Heart left ventricle (tissue), 16 donors: ENCODE results near the gene ASAP2. TPM values are rescaled to one million over a fixed set of nuclear protein-coding genes. Genes with fewer than 3 reads are reported as not detected.
A peak's percentile ranks its signal among the peaks of the same experiment; 100 is the strongest.

Experiments
- ATAC-seq, 4 donors: fragments of 200-7000 bp; cut with Tn5 transposase; one replicate each; pipeline ENCODE4 v1.9.1; 2020 to 2022; ENCODE audit warnings: moderate library complexity in 4 of 4, mild to moderate bottlenecking in 3 of 4, moderate number of reproducible peaks in 1 of 4
- DNase-seq, 5 donors: peaks; one replicate each; pipeline ENCODE4 v3.0.0-alpha.2; 2020
- H3K27ac ChIP-seq, 12 donors: fragments of 200-600 bp; sonication (generic) in 4 of 12; one replicate each; pipeline versions ENCODE4 v1.5.0 to v1.8.0; 2016 to 2022; ENCODE audit warnings: mild to moderate bottlenecking in 2 of 12
- H3K27me3 ChIP-seq, 9 donors: fragments of 200-600 bp; sonication (generic) in 2 of 9; one replicate each; pipeline versions ENCODE4 v1.5.1 to v1.8.0; 2016 to 2022; ENCODE audit warnings: mild to moderate bottlenecking in 3 of 9
- H3K36me3 ChIP-seq, 9 donors: fragments of 200-600 bp; sonication (generic) in 2 of 9; one replicate each; pipeline versions ENCODE4 v1.5.0 to v1.8.0; 2018 to 2022; ENCODE audit warnings: mild to moderate bottlenecking in 2 of 9
- H3K4me1 ChIP-seq, 12 donors: fragments of 200-600 bp; sonication (generic) in 4 of 12; one replicate each; pipeline versions ENCODE4 v1.5.0 to v1.8.0; 2016 to 2022; ENCODE audit warnings: mild to moderate bottlenecking in 3 of 12
- H3K4me3 ChIP-seq, 12 donors: fragments of 200-600 bp; sonication (generic) in 4 of 12; one replicate each; pipeline versions ENCODE4 v1.5.0 to v1.8.0; 2017 to 2022; ENCODE audit warnings: mild to moderate bottlenecking in 9 of 12, moderate library complexity in 4 of 12
- H3K9me3 ChIP-seq, 12 donors: fragments of 200-600 bp; sonication (generic) in 4 of 12; one replicate each; pipeline versions ENCODE4 v1.5.0 to v1.8.0; 2016 to 2022; ENCODE audit warnings: mild to moderate bottlenecking in 1 of 12
- POLR2A ChIP-seq, 2 donors: fragments of 450-650 bp; IDR thresholded peaks; one replicate each; pipeline ENCODE4 v1.6.1; 2017; ENCODE audit warnings: antibody characterized with exemption in 2 of 2, mild to moderate bottlenecking in 2 of 2, moderate library complexity in 2 of 2
- WGBS, 4 donors: extraction: QIAGEN DNeasy Blood & Tissue Kit in 2 of 4; methylation state at CpG; one replicate each; pipeline versions ENCODE4 v1.1.5 to v1.1.7; 2013 to 2018; 5-methylcytosine and 5-hydroxymethylcytosine counted together
- intact Hi-C, 10 donors: fragments of 100-400 bp; cut with DNase I; formaldehyde crosslinking; loops; one replicate each; pipeline versions ENCODE4 v1.11.1 to v1.14.2; 2022
- polyA plus RNA-seq, 2 donors: library from polyadenylated mRNA; stranded (reverse); fragments of 200-250 nt; gene quantifications; one replicate each; pipeline ENCODE4 v1.2.3, GENCODE V29; 2013
- total RNA-seq, 9 donors: library from RNA; depleted of rRNA in 2 of 9; stranded (reverse); fragments of >200 nt in 2 of 9; fragmentation: NEBNext Ultra II Directional in 3 of 9; extraction: Animal tissue kit (Norgen Biotek cat#: 25700) in 3 of 9; gene quantifications; one replicate each; pipeline versions ENCODE4 v1.1.0 to v1.2.4, GENCODE V29; 2016 to 2023
- TF ChIP-seq, protein P1 (sequence below), 12 donors: fragments of 200-600 bp; sonication (generic) in 4 of 12; IDR thresholded peaks; one replicate each; pipeline versions ENCODE4 v1.5.0 to v1.8.0; 2018 to 2022; ENCODE audit warnings: antibody characterized with exemption in 12 of 12, mild to moderate bottlenecking in 5 of 12
- donor health status: ischemic (EF 13 %, LVEDD 7.1; RV severe dilation, severe dysfunction).
- donor health status: healthy with polysubstance abuse.
- donor health status: DM: no; HTN: yes; CAD: no.
- donor health status: DM: no; HTN: no; CAD: no.
- donor health status: ischemic (EF 25% LVEDD 6.9; RV normal size, moderate dysfunction).
- donor health status: ischemic (EF 25% LVEDD 5.7; RV mildly dilated, moderate dysfunction).
- donor health status: healthy.
- donor health status: DM: yes; HTN: yes; CAD: no.
- donor health status: ischemic (EF 35%, LVEDD 5.7; RV mildly dilated, moderate dysfunction).
- donor health status: nonischemic (EF 11% LVEDD 7.7; RV severe dilation, severe dysfunction).
- donor health status: DM: yes; HTN: yes; CAD: no.
- donor health status: PGD.
- donor health status: ischemic (EF 29% LVEDD 5.4; RV normal size, mild dysfunction).
- donor health status: nonischemic (EF 23%, LVEDD 6.1; RV moderate dilation, normal function).

Gene ASAP2
- total and polyA plus RNA-seq, 11 donors, result 6.7 to 17.0 (median 11.9) TPM

DNA sequence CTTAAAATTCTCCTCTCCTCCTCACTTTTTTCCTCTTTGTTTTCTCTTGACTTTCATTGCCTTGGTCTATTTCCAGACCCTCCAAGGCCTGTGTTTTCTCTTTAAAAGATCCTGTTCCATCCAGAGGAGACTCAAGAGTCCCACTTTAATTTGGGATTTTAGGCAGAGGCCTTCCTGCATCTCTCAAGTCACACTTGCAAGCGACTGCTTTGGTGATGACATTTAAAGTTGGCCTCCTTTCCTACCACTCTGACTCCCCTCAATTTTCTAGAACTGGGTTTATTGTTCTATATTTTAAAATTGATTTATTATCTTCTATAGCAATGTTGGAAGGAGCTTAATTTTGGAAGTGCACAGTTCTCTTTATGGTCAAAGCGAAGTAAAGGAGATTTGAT, 16.3 kb downstream of the ASAP2 start:
- Histone ChIP-seq H3K4me1 (peaks cover 3 to 96% (median 52%) of the 10 kb centered on the region in 12 donors), H3K27ac (peak overlapping the region in 6 of 12 donors; percentile 9 to 44 (median 28)), H3K36me3 (no peaks in the 10 kb centered on the region), H3K27me3 (no peaks in the 10 kb centered on the region), H3K9me3 (peaks cover 0 to 4% (median 0%) of the 10 kb centered on the region in 12 donors), H3K4me3 (no peak overlapping the region)
- TF ChIP-seq, protein P1, sequence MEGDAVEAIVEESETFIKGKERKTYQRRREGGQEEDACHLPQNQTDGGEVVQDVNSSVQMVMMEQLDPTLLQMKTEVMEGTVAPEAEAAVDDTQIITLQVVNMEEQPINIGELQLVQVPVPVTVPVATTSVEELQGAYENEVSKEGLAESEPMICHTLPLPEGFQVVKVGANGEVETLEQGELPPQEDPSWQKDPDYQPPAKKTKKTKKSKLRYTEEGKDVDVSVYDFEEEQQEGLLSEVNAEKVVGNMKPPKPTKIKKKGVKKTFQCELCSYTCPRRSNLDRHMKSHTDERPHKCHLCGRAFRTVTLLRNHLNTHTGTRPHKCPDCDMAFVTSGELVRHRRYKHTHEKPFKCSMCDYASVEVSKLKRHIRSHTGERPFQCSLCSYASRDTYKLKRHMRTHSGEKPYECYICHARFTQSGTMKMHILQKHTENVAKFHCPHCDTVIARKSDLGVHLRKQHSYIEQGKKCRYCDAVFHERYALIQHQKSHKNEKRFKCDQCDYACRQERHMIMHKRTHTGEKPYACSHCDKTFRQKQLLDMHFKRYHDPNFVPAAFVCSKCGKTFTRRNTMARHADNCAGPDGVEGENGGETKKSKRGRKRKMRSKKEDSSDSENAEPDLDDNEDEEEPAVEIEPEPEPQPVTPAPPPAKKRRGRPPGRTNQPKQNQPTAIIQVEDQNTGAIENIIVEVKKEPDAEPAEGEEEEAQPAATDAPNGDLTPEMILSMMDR (IDR thresholded peaks at IDR 0.05), result no peak
- WGBS, 4 donors, result 77 to 86% (median 82%) methylated on average over 2 of the region's 2 CpGs
- ATAC-seq (no peak), DNase-seq (no peak)
- intact Hi-C loops, result no loop called here

DNA sequence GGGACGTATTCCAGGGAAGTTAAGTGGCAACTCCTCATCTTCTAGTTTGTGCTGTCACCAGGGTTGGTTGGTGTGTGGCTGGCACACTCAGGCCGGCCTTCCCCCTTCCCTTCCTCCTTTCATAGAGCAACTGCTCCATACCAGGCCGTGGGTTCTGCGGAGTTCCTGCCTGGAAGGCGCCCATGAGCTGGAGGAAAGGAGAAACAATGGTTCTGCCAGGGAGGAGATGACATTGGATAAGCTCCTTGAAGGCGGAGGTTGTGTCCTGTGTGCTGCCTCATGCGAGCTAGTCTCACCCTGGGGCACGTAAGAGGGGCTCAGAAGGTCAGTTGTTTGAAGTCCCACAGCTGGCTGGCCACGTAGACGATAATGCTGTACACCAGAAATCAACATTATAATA, 19.2 kb downstream of the ASAP2 start:
- Histone ChIP-seq H3K4me3 (no peak overlapping the region), H3K27me3 (peaks cover 0 to 3% (median 0%) of the 10 kb centered on the region in 9 donors), H3K27ac (peak overlapping the region in 11 of 12 donors; percentile 8 to 76 (median 56)), H3K9me3 (no peaks in the 10 kb centered on the region), H3K36me3 (no peaks in the 10 kb centered on the region), H3K4me1 (peaks cover 22 to 100% (median 77%) of the 10 kb centered on the region in 12 donors)
- TF ChIP-seq POLR2A (IDR thresholded peaks at IDR 0.05), result no peak
- TF ChIP-seq, protein P1 (IDR thresholded peaks at IDR 0.05), result no peak
- WGBS, 4 donors, result 61 to 70% (median 67%) methylated on average over 10 of the region's 10 CpGs
- no peak for DNase-seq
- peak in 1 of 4 donors; percentile 29 for ATAC-seq
- intact Hi-C loops, result loop anchor here in 2 of 10 donors (5.0 kb wide), 1 partner anchor 36 kb away; no protein-coding TSS in a partner anchor

GRCh38 chr2:9226458-9227380, 20.1 kb downstream of the ASAP2 start:
- no peak for TF ChIP-seq POLR2A (IDR thresholded peaks at IDR 0.05)
- H3K27me3 ChIP-seq, result peaks cover 0 to 3% (median 0%) of the 10 kb centered on the region in 9 donors
- no peak overlapping the region for H3K4me3 ChIP-seq
- peak overlapping the region in 11 of 12 donors; percentile 19 to 76 (median 56) for H3K27ac ChIP-seq
- DNase-seq (no peak), ATAC-seq (peak in 1 of 4 donors; percentile 28)
- no peaks in the 10 kb centered on the region for H3K36me3 ChIP-seq
- H3K4me1 ChIP-seq, result peaks cover 31 to 100% (median 83%) of the 10 kb centered on the region in 12 donors
- 65 to 69% (median 68%) methylated on average over 14 to 15 of the region's 15 CpGs for WGBS, 4 donors
- H3K9me3 ChIP-seq, result no peaks in the 10 kb centered on the region
- intact Hi-C loops, result loop anchor here in 2 of 10 donors (5.0 kb wide), 1 partner anchor 36 kb away; no protein-coding TSS in a partner anchor

- peaks cover 33 to 100% (median 86%) of the 10 kb centered on the region in 12 donors for H3K4me1 ChIP-seq
- H3K9me3 ChIP-seq, result no peaks in the 10 kb centered on the region
- intact Hi-C loops, result loop anchor here in 2 of 10 donors (5.0 kb wide), 1 partner anchor 34 kb away; no protein-coding TSS in a partner anchor
- peak overlapping the region in 10 of 12 donors; percentile 2 to 76 (median 56) for H3K27ac ChIP-seq
- no peak overlapping the region for H3K4me3 ChIP-seq
- 52 to 65% (median 61%) methylated on average over 4 of the region's 4 CpGs for WGBS, 4 donors
- no peak for TF ChIP-seq POLR2A (IDR thresholded peaks at IDR 0.05)
- TF ChIP-seq, protein P1 (IDR thresholded peaks at IDR 0.05), result no peak
- DNase-seq, result no peak
- H3K36me3 ChIP-seq, result no peaks in the 10 kb centered on the region
- peaks cover 0 to 3% (median 0%) of the 10 kb centered on the region in 9 donors for H3K27me3 ChIP-seq
- ATAC-seq, result peak in 1 of 4 donors; percentile 17
Measured at GRCh38 chr2:9228088-9228751, 21.6 kb downstream of the ASAP2 start.
